SK-N-SH (cell line): ENCODE data around the gene NT5DC3. TPM values are rescaled to one million over a fixed set of nuclear protein-coding genes. Genes with fewer than 3 reads are reported as not detected.

Experiments used
- CTCF ChIA-PET: fragments of 300-600, 350-600 bp; formaldehyde crosslinking; extraction: SDS; loops from one replicate; lab custom pipeline; 2021; lab: Yijun Ruan, JAX
- POLR2A ChIA-PET: fragments of 350-600 bp; sonication (Branson Sonifier 250); formaldehyde crosslinking; extraction: SDS; loops from one replicate; lab custom pipeline; 2020; ENCODE audit warnings: antibody characterized with exemption, inconsistent platforms; lab: Yijun Ruan, JAX
- DNase-seq: peaks from one replicate; pipeline ENCODE4 v3.0.0; 2012
- H2AFZ ChIP-seq: fragments of 200-600 bp; sonication (generic); 2 replicates; pipeline ENCODE4 v1.8.1; 2016; ENCODE audit warnings: antibody characterized with exemption, mild to moderate bottlenecking, low read depth
- H3F3A ChIP-seq: fragments of 200-600 bp; sonication (generic); replicated peaks from 2 replicates; pipeline ENCODE3; 2016; ENCODE audit warnings: antibody characterized with exemption, mild to moderate bottlenecking; ENCODE audit not compliant: insufficient read depth
- H3K27ac ChIP-seq, 2 experiments: fragments of 200-500 bp in 1 of 2; fragments of 200-600 bp in 1 of 2; sonication (Bioruptor generic) in 1 of 2; sonication (generic), shearing (Covaris generic) in 1 of 2; 2 replicates each; pipeline versions ENCODE4 v1.5.1 to v1.6.1; 2014 to 2016; ENCODE audit warnings: low read depth in 2 of 2, inconsistent platforms in 1 of 2, low read length in 1 of 2, mild to moderate bottlenecking in 1 of 2, mixed read lengths in 1 of 2
- H3K27me3 ChIP-seq: fragments of 200-600 bp; sonication (generic), shearing (Covaris generic); 2 replicates; pipeline ENCODE4 v1.6.1; 2016; ENCODE audit warnings: mixed run types; ENCODE audit not compliant: insufficient read depth
- H3K36me3 ChIP-seq, 2 experiments: fragments of 200-500 bp in 1 of 2; fragments of 200-600 bp in 1 of 2; sonication (Bioruptor generic) in 1 of 2; sonication (generic) in 1 of 2; replicated peaks in 1 of 2; 2 replicates each; pipeline versions ENCODE3 to v1.5.1; 2014 to 2016; ENCODE audit warnings: low read length in 1 of 2, mild to moderate bottlenecking in 1 of 2; ENCODE audit not compliant: insufficient read depth in 2 of 2, control insufficient read depth in 1 of 2
- H3K4me1 ChIP-seq, 2 experiments: fragments of 200-500 bp in 1 of 2; fragments of 200-600 bp in 1 of 2; sonication (Bioruptor generic) in 1 of 2; sonication (generic), shearing (Covaris generic) in 1 of 2; 2 replicates each; pipeline versions ENCODE4 v1.5.1 to v1.6.1; 2014 to 2016; ENCODE audit warnings: low read depth in 1 of 2, low read length in 1 of 2, mixed run types in 1 of 2; ENCODE audit not compliant: insufficient read depth in 2 of 2, control insufficient read depth in 1 of 2
- H3K4me2 ChIP-seq: fragments of 200-600 bp; sonication (generic), shearing (Covaris generic); 2 replicates; pipeline ENCODE4 v1.6.1; 2017; ENCODE audit warnings: mixed run types
- H3K4me3 ChIP-seq, 2 experiments: fragments of 200-500 bp in 1 of 2; fragments of 200-600 bp in 1 of 2; sonication (Bioruptor generic) in 1 of 2; sonication (generic), shearing (Covaris generic) in 1 of 2; 2 replicates each; pipeline versions ENCODE4 v1.5.1 to v1.8.1; 2014 to 2016; ENCODE audit warnings: low read depth in 2 of 2, inconsistent platforms in 1 of 2, low read length in 1 of 2, mild to moderate bottlenecking in 1 of 2, mixed read lengths in 1 of 2, moderate library complexity in 1 of 2
- H3K79me2 ChIP-seq: fragments of 200-600 bp; sonication (generic); 2 replicates; pipeline ENCODE4 v1.8.1; 2017; ENCODE audit warnings: mild to moderate bottlenecking; ENCODE audit not compliant: insufficient read depth
- H3K9ac ChIP-seq: fragments of 200-600 bp; sonication (generic); 2 replicates; pipeline ENCODE4 v1.6.1; 2017; ENCODE audit warnings: mixed run types
- H3K9me2 ChIP-seq: fragments of 200-600 bp; sonication (generic); 2 replicates; pipeline ENCODE4 v1.6.1; 2017; ENCODE audit warnings: mixed run types
- H3K9me3 ChIP-seq: fragments of 200-600 bp; sonication (generic); 2 replicates; pipeline ENCODE4 v1.6.1; 2017; ENCODE audit warnings: mixed run types, mild to moderate bottlenecking, moderate library complexity
- H4K20me1 ChIP-seq: fragments of 200-600 bp; sonication (generic); 2 replicates; pipeline ENCODE4 v1.6.1; 2017; ENCODE audit warnings: mild to moderate bottlenecking, mixed run types; ENCODE audit not compliant: insufficient read depth
- CHD2 ChIP-seq: fragments of 150-350 bp; IDR thresholded peaks from 2 replicates; pipeline ENCODE4 v1.6.1; 2018; ENCODE audit warnings: low read length; ENCODE audit not compliant: partially characterized antibody
- ELF1 ChIP-seq: IDR thresholded peaks from 2 replicates; pipeline ENCODE4 v1.4.0; 2012
- EP300 ChIP-seq, 2 experiments: IDR thresholded peaks; 2 replicates each; pipeline versions ENCODE4 v1.4.0 to v1.6.1; 2012; ENCODE audit warnings: borderline replicate concordance in 1 of 2, low read depth in 1 of 2, low read length in 1 of 2
- EZH2phosphoT487 ChIP-seq: fragments of 200-600 bp; sonication (generic); IDR thresholded peaks from 2 replicates; pipeline ENCODE4 v1.6.1; 2017; ENCODE audit warnings: low read depth, mixed run types, mild to moderate bottlenecking, antibody characterized with exemption, moderate library complexity, borderline replicate concordance
- FOSL2 ChIP-seq: IDR thresholded peaks from 2 replicates; pipeline ENCODE4 v1.4.0; 2012; ENCODE audit warnings: low read depth, mild to moderate bottlenecking, moderate library complexity, borderline replicate concordance
- FOXJ3 ChIP-seq: sonication (generic); formaldehyde crosslinking; IDR thresholded peaks from 2 replicates; pipeline ENCODE4 v1.5.1; 2020; ENCODE audit warnings: mild to moderate bottlenecking, missing genetic modification reagents
- GATA2 ChIP-seq: sonication (generic); formaldehyde crosslinking; IDR thresholded peaks from 2 replicates; pipeline ENCODE4 v1.5.0; 2020; ENCODE audit warnings: mild to moderate bottlenecking, missing genetic modification reagents
- JUND ChIP-seq: IDR thresholded peaks from 2 replicates; pipeline ENCODE4 v1.4.0; 2012
- MXI1 ChIP-seq: IDR thresholded peaks from 2 replicates; pipeline ENCODE4 v1.6.1; 2012; ENCODE audit warnings: mild to moderate bottlenecking, low read depth, low read length, improper control_type of control experiment
- NFIC ChIP-seq: IDR thresholded peaks from 2 replicates; pipeline ENCODE4 v1.4.0; 2012; ENCODE audit warnings: borderline replicate concordance
- NRF1 ChIP-seq: IDR thresholded peaks from 2 replicates; pipeline ENCODE4 v1.6.1; 2012; ENCODE audit warnings: low read depth, mild to moderate bottlenecking, low read length
- PBX3 ChIP-seq: IDR thresholded peaks from 2 replicates; pipeline ENCODE4; 2012
- POLR2AphosphoS5 ChIP-seq: IDR thresholded peaks from 2 replicates; pipeline ENCODE4 v1.6.1; 2012; ENCODE audit warnings: low read depth, low read length
- RCOR1 ChIP-seq: fragments of 150-350 bp; IDR thresholded peaks from 2 replicates; pipeline ENCODE4 v1.6.1; 2017; ENCODE audit warnings: antibody characterized with exemption, low read length
- SIN3A ChIP-seq: IDR thresholded peaks from 2 replicates; pipeline ENCODE4 v1.6.1; 2012; ENCODE audit warnings: low read depth, mild to moderate bottlenecking, low read length, moderate library complexity, borderline replicate concordance
- SMC3 ChIP-seq: IDR thresholded peaks from 2 replicates; pipeline ENCODE4 v1.6.1; 2012; ENCODE audit warnings: low read depth, low read length, improper control_type of control experiment
- TCF12 ChIP-seq: IDR thresholded peaks from 2 replicates; pipeline ENCODE4 v1.4.0; 2012
- TEAD4 ChIP-seq: IDR thresholded peaks from 2 replicates; pipeline ENCODE4 v1.4.0; 2012; ENCODE audit warnings: mild to moderate bottlenecking, borderline replicate concordance; ENCODE audit not compliant: insufficient read depth
- WGBS: methylation state at CpG from one replicate; pipeline ENCODE4 v1.1.6; 2017; ENCODE audit warnings: low lambda C conversion rate; 5-methylcytosine and 5-hydroxymethylcytosine counted together
- polyA plus RNA-seq, 3 experiments: library from polyadenylated mRNA; depleted of rRNA; stranded (reverse); fragments of >200 nt; gene quantifications; 2 replicates each; pipeline ENCODE4 v1.2.3, GENCODE V29; 2012
- TF ChIP-seq, protein P1 (sequence below): IDR thresholded peaks from 2 replicates; pipeline ENCODE4 v1.4.0; 2012; ENCODE audit warnings: low read depth, borderline replicate concordance

NT5DC3 gene
- polyA plus RNA-seq, 1 of the 3 experiments (the other 2 are of a cell fraction), result 11.0 TPM

DNA sequence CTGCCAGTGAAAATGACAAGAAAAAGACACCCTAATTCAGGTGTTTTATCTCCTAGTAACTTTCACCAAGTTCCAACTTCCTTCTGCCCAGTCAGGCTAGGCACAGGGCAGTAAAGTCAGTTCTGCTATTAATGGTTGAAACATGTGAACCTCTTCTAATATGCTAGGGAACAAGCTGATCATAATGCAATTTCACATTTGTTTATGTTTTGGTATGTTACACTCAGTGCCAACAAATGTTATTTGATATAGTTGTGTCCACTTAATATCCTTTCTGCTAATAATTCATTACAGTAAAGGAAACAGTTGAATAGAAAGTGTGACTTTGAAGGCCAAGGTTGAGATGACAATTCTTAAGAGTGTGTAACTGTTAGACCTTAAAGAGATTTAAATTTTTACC is 17.2 kb downstream of the NT5DC3 start:
- Histone ChIP-seq H3K27me3 (no peaks in the 10 kb centered on the region), H3K9me2 (no peaks in the 10 kb centered on the region), H3K9ac (no peak overlapping the region), H3K4me2 (no peak overlapping the region), H3K27ac (peak overlapping the region in 1 of 2 experiments; percentile 3; a peak in 1 of 4 replicates), H3K4me1 (peaks cover 0 to 13% of the 10 kb centered on the region in 2 experiments; a peak in 2 of 4 replicates), H3K36me3 (peaks cover 0 to 11% of the 10 kb centered on the region in 2 experiments), H3K9me3 (no peaks in the 10 kb centered on the region), H3K4me3 (no peak overlapping the region), H2AFZ (no peak overlapping the region), H3F3A (peaks cover 12% of the 10 kb centered on the region), H3K79me2 (peaks cover 92% of the 10 kb centered on the region), H4K20me1 (peaks cover 8% of the 10 kb centered on the region)
- CTCF ChIA-PET, result no interaction called here
- TF ChIP-seq RCOR1 (no peak), FOSL2 (no peak), SIN3A (no peak), GATA2 (CRISPR knock-in tag) (no peak), SMC3 (no peak), EZH2phosphoT487 (no peak)
- TF ChIP-seq, protein P1, sequence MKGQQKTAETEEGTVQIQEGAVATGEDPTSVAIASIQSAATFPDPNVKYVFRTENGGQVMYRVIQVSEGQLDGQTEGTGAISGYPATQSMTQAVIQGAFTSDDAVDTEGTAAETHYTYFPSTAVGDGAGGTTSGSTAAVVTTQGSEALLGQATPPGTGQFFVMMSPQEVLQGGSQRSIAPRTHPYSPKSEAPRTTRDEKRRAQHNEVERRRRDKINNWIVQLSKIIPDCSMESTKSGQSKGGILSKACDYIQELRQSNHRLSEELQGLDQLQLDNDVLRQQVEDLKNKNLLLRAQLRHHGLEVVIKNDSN, result no peak
- POLR2A ChIA-PET, result no interaction called here
- no peak for DNase-seq

DNA sequence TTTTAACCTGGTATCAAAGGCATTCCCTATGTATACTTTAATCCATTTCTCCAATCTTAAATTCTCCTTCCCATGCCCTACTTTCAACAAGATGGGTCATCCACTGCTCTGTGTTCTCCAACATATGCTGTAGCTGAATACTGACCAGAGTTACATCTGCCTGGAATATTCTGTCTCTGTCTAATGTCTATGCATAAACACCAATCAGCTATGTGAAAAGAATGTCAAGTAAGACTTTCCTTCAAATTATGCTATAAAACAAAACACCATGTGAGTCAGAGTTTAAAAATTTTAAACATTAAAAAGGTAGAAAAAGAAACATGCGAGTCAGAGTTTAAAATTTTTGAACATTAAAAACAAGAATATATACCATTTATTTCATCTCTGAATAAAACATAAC is 19.3 kb downstream of the NT5DC3 start:
- Histone ChIP-seq H3K4me3 (no peak overlapping the region), H3K27me3 (no peaks in the 10 kb centered on the region), H3K4me1 (peaks cover 0 to 13% of the 10 kb centered on the region in 2 experiments; a peak in 2 of 4 replicates), H3K9me3 (no peaks in the 10 kb centered on the region), H3F3A (peaks cover 10% of the 10 kb centered on the region), H3K4me2 (no peak overlapping the region), H3K36me3 (peaks cover 0 to 11% of the 10 kb centered on the region in 2 experiments), H3K27ac (peak overlapping the region in 1 of 2 experiments; percentile 16; a peak in 2 of 4 replicates), H3K79me2 (peaks cover 90% of the 10 kb centered on the region), H2AFZ (no peak overlapping the region), H3K9ac (no peak overlapping the region), H3K9me2 (no peaks in the 10 kb centered on the region), H4K20me1 (peaks cover 5% of the 10 kb centered on the region)
- WGBS, result 68% methylated on average over 1 of the region's 1 CpG
- ChIA-PET CTCF (interaction anchor here (1.3 kb wide), 1 partner anchor 189 kb away, joined by 3 read pairs; no protein-coding TSS in a partner anchor), POLR2A (no interaction called here)
- TF ChIP-seq PBX3 (peak; percentile 78), ELF1 (no peak), TCF12 (peak; percentile 90), TEAD4 (0 out of 2 replicates have a peak, but pooled peaks have one; percentile 32), EP300 (IDR thresholded peaks at IDR 0.05; ENCODE audit: borderline replicate concordance in 1 of 2, low read depth in 1 of 2, low read length in 1 of 2) (peak in 1 of 2 experiments; percentile 72; a peak in 2 of 4 replicates), MXI1 (no peak), CHD2 (no peak), JUND (peak; percentile 56; the same call in 1 of the 2 replicates), SIN3A (no peak), NRF1 (no peak), NFIC (0 out of 2 replicates have a peak, but pooled peaks have one; percentile 4), POLR2AphosphoS5 (peak; percentile 35; the same call in 1 of the 2 replicates), FOSL2 (peak; percentile 38; the same call in 1 of the 2 replicates), FOXJ3 (CRISPR knock-in tag) (no peak)
- TF ChIP-seq, protein P1, result no peak
- no peak for DNase-seq
